ENCODE measurements around the gene SLC2A9. TPM values are rescaled to one million over a fixed set of nuclear protein-coding genes. Genes with fewer than 3 reads are reported as not detected.

SLC2A9 gene
- total RNA-seq, 2 experiments from 2014 or later = 0.77 to 1.6 TPM

GRCh38 chr4:10021653-10022023, 341 bp upstream of the SLC2A9 start:
- no peaks in the 10 kb centered on the region for H3K9me3 Mint-ChIP-seq
- DNase-seq (no peak), ATAC-seq (ENCODE audit: low read depth) (no peak)
- H3K27me3 Mint-ChIP-seq = peaks cover 8% of the 10 kb centered on the region
- H3K27ac Mint-ChIP-seq = no peak overlapping the region
- no peaks in the 10 kb centered on the region for H3K36me3 Mint-ChIP-seq
- H3K4me3 Mint-ChIP-seq = no peak overlapping the region
- H3K4me1 Mint-ChIP-seq = peaks cover 13% of the 10 kb centered on the region
- POLR2A ChIA-PET = interaction anchor here (0.7 kb wide), 1 partner anchor 28 kb away, joined by 4 read pairs; no protein-coding TSS in a partner anchor

DNA sequence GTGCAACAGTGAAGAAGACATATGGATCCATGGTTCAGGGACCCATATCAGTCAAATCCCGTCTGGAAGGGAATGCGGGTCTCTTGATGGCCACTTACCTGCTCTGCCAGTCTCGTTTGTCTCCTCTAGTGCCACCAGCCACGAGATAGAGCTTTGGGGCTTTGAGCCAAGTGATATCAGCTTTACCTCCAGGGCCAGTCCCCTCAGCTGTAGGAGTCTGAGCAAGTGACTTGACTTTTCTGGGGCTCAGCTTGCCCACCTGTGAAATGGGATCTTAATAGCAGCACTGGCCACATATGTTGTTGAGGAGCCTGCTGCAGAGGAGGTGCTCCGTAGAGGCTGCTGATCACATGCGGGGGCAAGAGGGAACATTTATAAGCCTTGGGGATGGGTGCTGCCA, 1.2 kb downstream of the SLC2A9 start:
- ATAC-seq (ENCODE audit: low read depth) (no peak), DNase-seq (no peak)
- H3K27me3 Mint-ChIP-seq = no peaks in the 10 kb centered on the region
- no peaks in the 10 kb centered on the region for H3K36me3 Mint-ChIP-seq
- peak overlapping the region; percentile 90 for H3K4me3 Mint-ChIP-seq
- no peaks in the 10 kb centered on the region for H3K9me3 Mint-ChIP-seq
- POLR2A ChIA-PET = no interaction called here
- peaks cover 15% of the 10 kb centered on the region for H3K4me1 Mint-ChIP-seq
- peak overlapping the region; percentile 97 for H3K27ac Mint-ChIP-seq

DNA sequence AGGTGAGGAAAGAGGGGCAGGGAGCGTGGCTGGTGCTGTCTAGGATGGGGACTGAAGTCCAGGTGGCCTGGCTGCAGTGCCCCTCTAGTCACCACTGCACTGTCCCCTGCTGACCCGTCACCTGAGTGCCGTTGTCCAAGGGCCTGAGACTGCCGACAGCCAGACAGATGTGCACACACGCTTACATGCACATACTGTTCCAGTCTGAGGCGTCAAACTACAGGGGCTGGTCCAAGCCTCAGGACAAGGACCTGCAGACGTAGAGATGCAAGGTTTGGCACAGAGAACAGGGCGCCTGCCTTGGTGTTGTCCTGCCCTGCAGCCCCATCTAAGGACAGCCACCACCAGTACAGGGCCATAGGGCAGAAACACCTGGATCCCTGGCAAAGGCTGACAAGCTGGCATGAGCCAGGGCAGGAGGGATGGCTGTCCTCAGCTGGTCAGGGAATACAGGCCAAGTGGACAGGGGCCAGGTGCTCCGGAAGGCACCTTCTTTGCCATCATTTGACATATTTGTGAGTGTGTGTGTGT, 1.7 kb downstream of the SLC2A9 start:
- Mint-ChIP-seq H3K36me3 (no peaks in the 10 kb centered on the region), H3K27ac (peak overlapping the region; percentile 97), H3K4me1 (peaks cover 17% of the 10 kb centered on the region), H3K9me3 (no peaks in the 10 kb centered on the region), H3K27me3 (no peaks in the 10 kb centered on the region), H3K4me3 (peak overlapping the region; percentile 90)
- DNase-seq (no peak), ATAC-seq (ENCODE audit: low read depth) (no peak)
- POLR2A ChIA-PET = interaction anchor here (1.0 to 1.2 kb wide), 2 partner anchors 77 to 98 kb away, joined by 4 to 5 read pairs; partner anchors contain the start of gene WDR1

DNA sequence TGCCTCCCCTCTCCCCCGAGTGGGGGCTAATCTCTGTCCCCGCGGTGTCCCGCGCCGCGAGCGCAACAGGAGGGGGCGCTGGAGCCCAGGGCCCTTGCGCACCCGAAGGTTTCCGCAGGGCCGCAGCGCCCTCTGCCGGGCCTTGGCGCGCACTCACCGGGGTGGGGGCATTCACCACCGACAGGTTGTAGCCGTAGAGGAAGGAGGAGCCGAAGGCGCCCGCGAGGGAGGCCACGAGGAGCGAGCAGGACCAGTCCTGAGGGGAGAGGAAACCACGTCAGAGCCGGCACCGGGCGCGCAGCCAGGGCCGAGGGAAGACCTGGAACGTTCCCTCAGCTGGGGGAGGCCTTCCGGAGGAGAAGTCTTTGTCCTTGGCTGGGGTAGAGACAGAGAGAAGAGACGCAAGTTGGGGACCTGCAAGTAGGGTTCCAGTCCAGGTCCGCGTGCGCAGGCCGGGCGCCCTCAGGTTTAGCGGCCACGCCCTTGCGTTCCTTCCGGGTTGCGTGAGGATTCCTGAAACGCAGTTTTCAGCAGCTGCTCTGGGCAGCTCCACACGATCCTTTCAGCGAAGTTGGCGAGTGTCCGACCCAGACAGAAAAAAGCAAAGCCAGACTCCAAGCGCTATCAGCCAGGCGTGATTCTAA, 2.4 kb downstream of the SLC2A9 start:
- POLR2A ChIA-PET = interaction anchor here (1.0 to 1.2 kb wide), 2 partner anchors 77 to 98 kb away, joined by 4 to 5 read pairs; partner anchors contain the start of gene WDR1
- DNase-seq (peak; percentile 98), ATAC-seq (ENCODE audit: low read depth) (peak; percentile 100)
- Mint-ChIP-seq H3K27ac (peak overlapping the region; percentile 97), H3K4me3 (peak overlapping the region; percentile 90), H3K27me3 (no peaks in the 10 kb centered on the region), H3K9me3 (no peaks in the 10 kb centered on the region), H3K36me3 (no peaks in the 10 kb centered on the region), H3K4me1 (peaks cover 22% of the 10 kb centered on the region)

- H3K4me1 Mint-ChIP-seq = peaks cover 23% of the 10 kb centered on the region
- no peaks in the 10 kb centered on the region for H3K9me3 Mint-ChIP-seq
- H3K27ac Mint-ChIP-seq = no peak overlapping the region
- H3K4me3 Mint-ChIP-seq = no peak overlapping the region
- H3K27me3 Mint-ChIP-seq = no peaks in the 10 kb centered on the region
- POLR2A ChIA-PET = no interaction called here
- H3K36me3 Mint-ChIP-seq = no peaks in the 10 kb centered on the region
- ATAC-seq (ENCODE audit: low read depth) (no peak), DNase-seq (no peak)
Measured at GRCh38 chr4:10017037-10017893, 4.0 kb downstream of the SLC2A9 start.

GRCh38 chr4:10016169-10016568, 5.1 kb downstream of the SLC2A9 start:
- Mint-ChIP-seq H3K9me3 (no peaks in the 10 kb centered on the region), H3K36me3 (no peaks in the 10 kb centered on the region), H3K27ac (no peak overlapping the region), H3K27me3 (no peaks in the 10 kb centered on the region), H3K4me1 (peaks cover 23% of the 10 kb centered on the region), H3K4me3 (no peak overlapping the region)
- ATAC-seq (ENCODE audit: low read depth) (no peak), DNase-seq (no peak)
- POLR2A ChIA-PET = no interaction called here

DNA sequence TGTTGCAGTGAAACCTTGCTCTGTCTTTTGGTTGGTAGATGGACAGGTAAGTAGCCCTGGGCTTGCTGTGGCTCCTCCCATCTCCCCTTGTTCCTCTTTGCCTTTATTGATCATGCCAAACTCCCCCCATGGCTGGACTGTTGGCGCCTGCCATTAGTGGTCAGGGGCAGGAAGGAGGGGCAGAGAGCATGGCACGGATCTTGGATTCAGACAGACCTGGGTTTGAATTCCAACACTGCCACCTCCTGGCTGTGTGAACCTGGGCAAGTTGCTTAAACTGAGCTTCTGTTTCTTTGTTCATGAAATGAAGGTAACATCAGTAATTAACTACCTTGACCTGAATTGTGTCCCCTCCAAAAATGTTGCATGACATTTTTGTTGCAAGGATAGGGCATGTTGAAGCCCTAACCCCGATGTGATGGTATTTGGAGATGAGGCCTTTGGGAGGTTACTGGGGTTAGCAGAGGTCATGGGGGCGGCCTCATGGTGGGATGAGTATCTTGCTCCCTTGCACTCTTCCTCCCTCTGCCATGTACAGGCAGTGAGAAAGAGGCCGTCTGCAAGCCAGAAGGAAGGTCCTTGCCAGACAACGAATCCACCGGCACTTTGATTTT, 6.0 kb downstream of the SLC2A9 start:
- POLR2A ChIA-PET = no interaction called here
- DNase-seq = peak; percentile 54
- peaks cover 2% of the 10 kb centered on the region for H3K36me3 Mint-ChIP-seq

DNA sequence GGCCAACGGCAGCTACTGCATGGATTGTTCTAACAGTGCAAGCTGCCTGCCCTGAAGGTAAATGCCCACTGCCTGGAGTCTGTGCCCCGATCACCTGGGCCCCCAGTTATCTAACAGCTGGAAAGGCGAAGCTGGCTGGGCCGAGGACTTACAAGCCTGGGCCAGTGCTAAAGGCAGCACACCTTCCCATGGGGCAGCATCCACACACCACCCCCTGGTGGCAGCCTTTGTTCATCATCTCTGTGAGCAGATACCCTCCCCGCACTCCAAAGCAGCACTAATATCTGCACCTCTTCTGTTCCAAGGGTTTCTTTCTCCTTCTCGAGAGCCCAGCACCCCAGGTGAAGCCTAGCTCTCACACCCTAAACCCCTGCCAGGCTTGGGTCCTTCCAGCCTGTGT, 7.6 kb downstream of the SLC2A9 start:
- ATAC-seq (ENCODE audit: low read depth) (peak; percentile 51), DNase-seq (peak; percentile 61)
- POLR2A ChIA-PET = no interaction called here
- peaks cover 23% of the 10 kb centered on the region for H3K4me1 Mint-ChIP-seq
- no peaks in the 10 kb centered on the region for H3K27me3 Mint-ChIP-seq
- H3K27ac Mint-ChIP-seq = no peak overlapping the region
- peaks cover 2% of the 10 kb centered on the region for H3K36me3 Mint-ChIP-seq
- H3K4me3 Mint-ChIP-seq = no peak overlapping the region
- no peaks in the 10 kb centered on the region for H3K9me3 Mint-ChIP-seq

More for the DNA sequence above, 6.0 kb downstream of the SLC2A9 start:
- no peaks in the 10 kb centered on the region for H3K27me3 Mint-ChIP-seq
- no peaks in the 10 kb centered on the region for H3K9me3 Mint-ChIP-seq
- H3K4me3 Mint-ChIP-seq = no peak overlapping the region
- peaks cover 27% of the 10 kb centered on the region for H3K4me1 Mint-ChIP-seq
- no peak for ATAC-seq (ENCODE audit: low read depth)
- no peak overlapping the region for H3K27ac Mint-ChIP-seq

DNA sequence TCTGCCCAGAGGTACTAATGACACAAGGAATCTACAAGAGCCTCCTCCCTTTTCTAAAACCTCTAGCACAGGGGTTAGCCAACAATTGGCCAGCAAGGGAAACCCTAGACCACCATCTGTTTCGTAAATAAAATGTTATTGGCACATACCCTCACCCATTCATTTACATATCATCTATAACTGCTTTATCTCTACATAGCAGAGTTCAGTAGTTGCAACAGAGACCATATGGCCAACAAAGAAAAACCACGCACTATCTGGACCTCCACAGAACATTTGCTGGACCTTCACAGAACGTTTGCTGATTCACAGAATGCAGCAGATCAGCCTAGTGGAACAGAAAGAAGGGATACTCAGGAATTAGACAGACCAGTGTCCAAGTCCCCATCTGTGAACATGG, 9.4 kb downstream of the SLC2A9 start:
- no peak overlapping the region for H3K27ac Mint-ChIP-seq
- ATAC-seq (ENCODE audit: low read depth) = no peak
- POLR2A ChIA-PET = no interaction called here
- no peaks in the 10 kb centered on the region for H3K27me3 Mint-ChIP-seq
- H3K4me1 Mint-ChIP-seq = peaks cover 23% of the 10 kb centered on the region
- no peaks in the 10 kb centered on the region for H3K9me3 Mint-ChIP-seq
- peaks cover 2% of the 10 kb centered on the region for H3K36me3 Mint-ChIP-seq
- H3K4me3 Mint-ChIP-seq = no peak overlapping the region
- DNase-seq = no peak

DNA sequence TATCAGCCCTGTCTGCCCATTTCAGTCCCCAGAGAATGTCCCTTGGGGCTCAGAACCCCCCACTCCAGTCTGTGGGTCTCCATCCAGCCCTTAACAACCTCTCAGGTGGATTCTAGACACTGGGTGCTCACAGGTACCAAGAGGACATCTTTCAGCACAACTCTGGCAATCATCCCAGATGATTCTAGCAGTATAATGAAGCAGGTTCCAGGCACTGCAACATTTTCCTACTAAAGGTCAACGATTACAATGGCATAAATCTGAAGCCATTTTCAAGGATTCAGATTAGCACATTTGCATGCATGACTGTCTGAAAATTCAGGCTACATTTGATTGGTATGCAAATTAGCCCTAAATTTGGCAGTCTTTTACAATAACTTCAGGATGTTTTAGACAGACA, 10.0 kb downstream of the SLC2A9 start:
- Mint-ChIP-seq H3K27ac (no peak overlapping the region), H3K4me3 (no peak overlapping the region), H3K4me1 (peaks cover 27% of the 10 kb centered on the region), H3K9me3 (no peaks in the 10 kb centered on the region), H3K27me3 (no peaks in the 10 kb centered on the region), H3K36me3 (peaks cover 3% of the 10 kb centered on the region)
- POLR2A ChIA-PET = no interaction called here
- DNase-seq = no peak
- no peak for ATAC-seq (ENCODE audit: low read depth)

- H3K27me3 Mint-ChIP-seq = no peaks in the 10 kb centered on the region
- H3K4me3 Mint-ChIP-seq = no peak overlapping the region
- ATAC-seq (ENCODE audit: low read depth) = no peak
- no peak for DNase-seq
- peaks cover 1% of the 10 kb centered on the region for H3K9me3 Mint-ChIP-seq
- peaks cover 33% of the 10 kb centered on the region for H3K4me1 Mint-ChIP-seq
- H3K27ac Mint-ChIP-seq = no peak overlapping the region
- H3K36me3 Mint-ChIP-seq = peaks cover 6% of the 10 kb centered on the region
- POLR2A ChIA-PET = no interaction called here
Measured at GRCh38 chr4:10009861-10010500, 11.3 kb downstream of the SLC2A9 start.

DNA sequence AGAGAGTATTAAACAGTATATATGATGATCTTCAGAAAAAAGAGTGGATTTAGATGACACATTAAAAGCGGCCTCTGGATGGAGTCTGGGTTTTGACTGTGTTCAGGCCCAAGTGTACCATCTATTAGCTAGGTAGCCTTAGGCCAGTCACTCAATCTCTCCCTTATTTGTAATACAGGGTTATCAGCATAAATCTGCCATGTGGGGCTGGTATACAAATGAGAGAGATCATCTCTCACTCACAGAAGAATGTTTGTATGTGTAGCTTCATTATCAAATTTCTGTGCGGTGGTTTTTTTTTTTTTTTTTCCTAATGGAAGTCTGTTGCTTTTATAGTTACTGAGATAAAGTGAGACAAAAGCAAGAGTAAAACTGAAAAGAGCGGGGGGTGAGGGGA, 12.7 kb downstream of the SLC2A9 start:
- Mint-ChIP-seq H3K27me3 (no peaks in the 10 kb centered on the region), H3K36me3 (peaks cover 15% of the 10 kb centered on the region), H3K9me3 (peaks cover 3% of the 10 kb centered on the region), H3K4me1 (peaks cover 38% of the 10 kb centered on the region), H3K27ac (no peak overlapping the region), H3K4me3 (no peak overlapping the region)
- no peak for DNase-seq
- no peak for ATAC-seq (ENCODE audit: low read depth)
- POLR2A ChIA-PET = no interaction called here
